GM12872 (cell line): ENCODE data around the gene SHD.

ENCODE experiments used
- TF ChIP-seq, protein P1 (sequence below): IDR thresholded peaks from 3 replicates; pipeline ENCODE4 v1.5.1; 2011; ENCODE audit warnings: low read depth, mild to moderate bottlenecking, low read length, moderate library complexity; ENCODE audit not compliant: insufficient read depth

Gene SHD

GRCh38 chr19:4266253-4267000 is 12.6 kb upstream of the SHD start:
- TF ChIP-seq, protein P1, sequence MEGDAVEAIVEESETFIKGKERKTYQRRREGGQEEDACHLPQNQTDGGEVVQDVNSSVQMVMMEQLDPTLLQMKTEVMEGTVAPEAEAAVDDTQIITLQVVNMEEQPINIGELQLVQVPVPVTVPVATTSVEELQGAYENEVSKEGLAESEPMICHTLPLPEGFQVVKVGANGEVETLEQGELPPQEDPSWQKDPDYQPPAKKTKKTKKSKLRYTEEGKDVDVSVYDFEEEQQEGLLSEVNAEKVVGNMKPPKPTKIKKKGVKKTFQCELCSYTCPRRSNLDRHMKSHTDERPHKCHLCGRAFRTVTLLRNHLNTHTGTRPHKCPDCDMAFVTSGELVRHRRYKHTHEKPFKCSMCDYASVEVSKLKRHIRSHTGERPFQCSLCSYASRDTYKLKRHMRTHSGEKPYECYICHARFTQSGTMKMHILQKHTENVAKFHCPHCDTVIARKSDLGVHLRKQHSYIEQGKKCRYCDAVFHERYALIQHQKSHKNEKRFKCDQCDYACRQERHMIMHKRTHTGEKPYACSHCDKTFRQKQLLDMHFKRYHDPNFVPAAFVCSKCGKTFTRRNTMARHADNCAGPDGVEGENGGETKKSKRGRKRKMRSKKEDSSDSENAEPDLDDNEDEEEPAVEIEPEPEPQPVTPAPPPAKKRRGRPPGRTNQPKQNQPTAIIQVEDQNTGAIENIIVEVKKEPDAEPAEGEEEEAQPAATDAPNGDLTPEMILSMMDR, result no peak

DNA sequence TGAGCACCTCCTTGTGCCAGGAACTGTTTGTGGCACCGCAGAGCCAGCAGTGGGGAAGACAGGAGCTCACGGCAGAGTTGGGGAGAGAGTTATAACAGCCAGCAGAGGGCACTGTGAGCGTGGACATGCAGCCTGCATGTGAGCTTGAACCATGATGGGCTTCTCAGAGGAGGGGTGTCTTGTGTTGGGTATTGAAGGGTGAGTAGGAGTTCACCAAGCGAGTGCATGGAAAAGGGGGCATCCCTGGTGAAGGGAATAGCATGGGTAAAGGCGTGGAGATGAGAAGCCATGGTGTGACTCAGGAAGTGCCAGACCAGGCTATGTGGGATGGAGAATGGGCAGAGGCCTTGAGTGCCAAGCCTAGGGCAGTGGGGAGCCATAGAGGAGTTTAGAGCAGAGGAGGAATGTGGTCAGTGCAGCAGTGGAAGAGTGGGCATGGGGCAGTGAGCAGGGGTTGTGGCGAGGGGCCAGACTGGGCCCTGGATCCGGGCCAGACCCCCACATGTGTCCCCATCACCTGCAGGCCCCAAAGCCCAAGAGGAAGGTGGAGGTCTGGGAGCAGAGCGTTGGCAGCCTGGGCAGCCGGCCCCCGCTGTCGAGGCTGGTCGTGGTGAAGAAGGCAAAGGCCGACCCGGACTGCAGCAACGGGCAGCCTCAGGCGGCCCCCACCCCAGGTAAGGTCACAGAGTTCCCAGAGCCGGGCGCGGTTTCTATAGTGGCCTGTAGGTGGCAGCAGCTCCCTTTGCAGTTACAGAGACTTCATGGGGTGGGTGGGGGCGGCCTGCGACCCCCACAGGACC is 11.8 kb upstream of the SHD start:
- TF ChIP-seq, protein P1, result peak; percentile 80

- TF ChIP-seq, protein P1, result no peak
Measured at GRCh38 chr19:4267901-4268815, 10.9 kb upstream of the SHD start.

GRCh38 chr19:4268816-4269430 is 10.1 kb upstream of the SHD start:
- TF ChIP-seq, protein P1, result no peak

DNA sequence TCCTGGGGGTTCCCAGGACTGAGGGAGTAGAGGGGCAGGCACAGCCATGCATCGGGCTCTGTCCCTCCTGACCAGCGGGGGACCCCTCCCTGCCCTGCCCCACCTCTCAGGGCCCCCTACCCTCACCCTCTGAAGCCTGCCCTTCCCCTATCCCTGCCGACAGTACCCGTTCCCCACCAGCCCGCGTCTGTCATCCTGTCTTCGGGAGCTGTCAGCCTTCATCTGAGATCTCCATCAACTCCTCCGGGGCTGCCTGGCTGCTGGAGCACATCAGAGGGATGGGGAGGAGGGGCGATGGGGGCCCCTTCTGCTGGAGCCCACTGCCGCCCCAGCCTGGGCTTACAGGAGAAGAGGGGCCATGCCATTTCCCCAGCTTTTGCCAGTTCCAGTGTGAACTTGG is 6.2 kb upstream of the SHD start:
- TF ChIP-seq, protein P1, result no peak

- TF ChIP-seq, protein P1, result no peak
Measured at GRCh38 chr19:4277191-4277696, 1.8 kb upstream of the SHD start.
